Endothelial cell of umbilical vein (primary cell): ENCODE data around the gene SORCS3. TPM values are rescaled to one million over a fixed set of nuclear protein-coding genes. Genes with fewer than 3 reads are reported as not detected.

Source experiments
- BruUV-seq: library from RNA; stranded (reverse); fragments of 400-500 nt; replicated peaks from 2 replicates; lab custom pipeline; 2021; lab: Mats Ljungman, UMichigan
- CTCF ChIA-PET: fragments of 300-600, 350-600 bp; sonication (Branson Sonifier 250); formaldehyde crosslinking; loops from one replicate; lab custom pipeline; 2021; ENCODE audit warnings: antibody characterized with exemption, inconsistent platforms; lab: Charles Lee
- POLR2A ChIA-PET: fragments of 300-600, 350-600 bp; sonication (Branson Sonifier 250); formaldehyde crosslinking; loops from one replicate; lab custom pipeline; 2021; ENCODE audit warnings: antibody characterized with exemption, inconsistent platforms; lab: Charles Lee
- DNase-seq: peaks from one replicate; pipeline ENCODE4 v3.0.0-alpha.2; 2011; ENCODE audit warnings: low read depth, low spot score
- FAIRE-seq: peaks from 2 replicates; lab custom pipeline; 2011; peaks lifted over from hg19 to GRCh38; lab: Jason Lieb, UNC
- H2AFZ ChIP-seq: 2 replicates; pipeline ENCODE4 v1.6.0; 2012; ENCODE audit warnings: low read depth, low read length, control low read depth, inconsistent platforms
- H3K27ac ChIP-seq: 2 replicates; pipeline ENCODE4 v1.5.1; 2011; ENCODE audit warnings: low read depth, mild to moderate bottlenecking, control low read depth, low read length, moderate library complexity; ENCODE audit not compliant: insufficient read depth
- H3K27me3 ChIP-seq, 2 experiments: 2 replicates each; pipeline versions ENCODE4 v1.6.0 to v1.6.1; 2011; ENCODE audit warnings: low read length in 2 of 2, mixed read lengths in 1 of 2; ENCODE audit not compliant: control insufficient read depth in 2 of 2, insufficient read depth in 2 of 2
- H3K36me3 ChIP-seq, 2 experiments: 2 replicates in 1 of 2; 3 replicates in 1 of 2; pipeline ENCODE4 v1.5.1; 2011; ENCODE audit warnings: low read length in 2 of 2, mild to moderate bottlenecking in 1 of 2, moderate library complexity in 1 of 2; ENCODE audit not compliant: control insufficient read depth in 2 of 2, insufficient read depth in 2 of 2; ENCODE audit errors: extremely low read depth in 1 of 2
- H3K4me1 ChIP-seq: 3 replicates; pipeline ENCODE4 v1.5.1; 2011; ENCODE audit warnings: mild to moderate bottlenecking, low read length; ENCODE audit not compliant: control insufficient read depth, insufficient read depth; ENCODE audit errors: extremely low read depth
- H3K4me2 ChIP-seq: 2 replicates; pipeline ENCODE4 v1.6.1; 2011; ENCODE audit warnings: low read length, control low read depth, mixed read lengths; ENCODE audit not compliant: insufficient read depth
- H3K4me3 ChIP-seq, 3 experiments: fragments of 200-600 bp in 1 of 3; sonication (generic), shearing (Covaris generic) in 1 of 3; replicated peaks in 1 of 3; 2 replicates each; pipeline ENCODE4 v1.5.1; 2011 to 2016; ENCODE audit warnings: control low read depth in 3 of 3, low read length in 3 of 3, mild to moderate bottlenecking in 2 of 3, inconsistent platforms in 1 of 3, low read depth in 1 of 3, moderate library complexity in 1 of 3; ENCODE audit not compliant: insufficient read depth in 1 of 3
- H3K79me2 ChIP-seq: 2 replicates; pipeline ENCODE4 v1.6.0; 2012; ENCODE audit warnings: low read length, inconsistent platforms; ENCODE audit not compliant: control insufficient read depth, insufficient read depth
- H3K9ac ChIP-seq: replicated peaks from 2 replicates; pipeline ENCODE3; 2011; ENCODE audit warnings: low read length, control low read depth; ENCODE audit not compliant: insufficient read depth; ENCODE audit errors: extremely low read depth
- H3K9me1 ChIP-seq: replicated peaks from 3 replicates; pipeline ENCODE4 v1.6.0; 2011; ENCODE audit warnings: mild to moderate bottlenecking, low read length; ENCODE audit not compliant: control insufficient read depth, insufficient read depth; ENCODE audit errors: extremely low read depth
- H3K9me3 ChIP-seq: replicated peaks from 2 replicates; pipeline ENCODE4 v1.5.1; 2012; ENCODE audit warnings: low read length, inconsistent platforms; ENCODE audit not compliant: control insufficient read depth, insufficient read depth
- H4K20me1 ChIP-seq: replicated peaks from 2 replicates; pipeline ENCODE3; 2011; ENCODE audit warnings: mild to moderate bottlenecking, low read length; ENCODE audit not compliant: control insufficient read depth, insufficient read depth; ENCODE audit errors: extremely low read depth
- EZH2 ChIP-seq: IDR thresholded peaks from 2 replicates; pipeline ENCODE4 v1.6.1; 2012; ENCODE audit warnings: borderline replicate concordance, low read depth, mild to moderate bottlenecking, moderate library complexity, low read length, inconsistent platforms; ENCODE audit not compliant: severe bottlenecking
- FOS ChIP-seq: IDR thresholded peaks from 2 replicates; pipeline ENCODE4 v1.6.1; 2011; ENCODE audit warnings: mild to moderate bottlenecking, low read length, moderate library complexity, borderline replicate concordance; ENCODE audit not compliant: insufficient read depth
- GATA2 ChIP-seq: IDR thresholded peaks from 2 replicates; pipeline ENCODE4 v1.7.0; 2011; ENCODE audit warnings: low read depth, mild to moderate bottlenecking, moderate library complexity, mixed read lengths, low read length; ENCODE audit not compliant: insufficient read length, insufficient read depth
- JUN ChIP-seq: IDR thresholded peaks from 2 replicates; pipeline ENCODE4 v1.6.1; 2011; ENCODE audit warnings: borderline replicate concordance, low read depth; ENCODE audit not compliant: insufficient read length, insufficient read depth
- MYC ChIP-seq: IDR thresholded peaks from one replicate; pipeline ENCODE4 v1.6.1; 2011; ENCODE audit warnings: mild to moderate bottlenecking, low read depth, low read length
- POLR2A ChIP-seq: IDR thresholded peaks from 2 replicates; pipeline ENCODE4 v1.6.1; 2012; ENCODE audit warnings: low read depth, mild to moderate bottlenecking, control low read depth, low read length
- POLR2AphosphoS5 ChIP-seq: IDR thresholded peaks from 2 replicates; pipeline ENCODE4 v1.6.1; 2012; ENCODE audit warnings: low read depth, mild to moderate bottlenecking, control low read depth, low read length, moderate library complexity; ENCODE audit not compliant: insufficient read depth
- dilution Hi-C: fragments of 300-500 bp; cut with MboI; formaldehyde crosslinking; loops from one replicate; pipeline ENCODE4 v1.15.0; 2019; ENCODE audit warnings: low sequenced_read_pairs; ENCODE audit not compliant: extremely low pct_ligation_motif_present
- intact Hi-C: fragments of 100-400 bp; cut with micrococcal nuclease; formaldehyde crosslinking; loops from one replicate; pipeline ENCODE4 v1.10.0; 2022
- polyA plus RNA-seq, 4 experiments: library from polyadenylated mRNA; depleted of rRNA in 3 of 4; stranded (reverse) in 3 of 4; unstranded in 1 of 4; fragments of >200 nt; gene quantifications; 2 replicates each; pipeline versions ENCODE4 v1.2.1 to v1.2.3, GENCODE V29; 2011 to 2012; ENCODE audit warnings: missing spikeins in 1 of 4
- total RNA-seq: library from RNA; stranded (reverse); gene quantifications from 2 replicates; pipeline ENCODE4 v1.2.3, GENCODE V29; 2021
- TF ChIP-seq, protein P1 (sequence below), 2 donors: IDR thresholded peaks; 1 replicate in 1 of 2; 2 replicates in 1 of 2; pipeline ENCODE4 v1.5.1; 2011; ENCODE audit warnings: low read length in 2 of 2, mild to moderate bottlenecking in 2 of 2, moderate library complexity in 2 of 2, control low read depth in 1 of 2, inconsistent platforms in 1 of 2, low read depth in 1 of 2; ENCODE audit not compliant: insufficient read depth in 1 of 2; ENCODE audit errors: extremely low read depth in 1 of 2
- TF ChIP-seq, protein P2 (sequence below): IDR thresholded peaks from 2 replicates; pipeline ENCODE4 v1.6.1; 2011; ENCODE audit not compliant: insufficient read depth, insufficient read length

Gene SORCS3
- total and polyA plus RNA-seq, 2 donors (not counting 3 experiments of a cell fraction or from before 2014, with no cell fraction given): not detected

DNA sequence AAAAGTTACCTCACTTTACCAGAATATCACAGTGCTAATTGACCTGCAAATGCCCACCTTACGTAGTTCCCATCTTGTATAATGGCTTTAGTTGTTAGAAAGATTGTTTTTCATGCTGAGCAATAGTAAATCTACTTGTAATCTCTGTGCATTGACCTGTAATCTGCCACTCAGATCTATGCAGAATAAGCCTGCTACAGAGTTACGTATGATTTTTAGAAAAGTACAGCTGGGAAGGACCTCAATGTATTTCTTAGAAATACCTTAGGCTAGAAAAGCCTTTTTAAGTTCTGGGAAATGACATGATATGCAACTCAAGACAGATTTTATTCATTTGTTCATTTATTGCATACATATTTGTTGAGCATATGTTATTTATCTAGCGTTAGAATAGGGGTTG lies 530.9 kb downstream of the SORCS3 start:
- Histone ChIP-seq H3K4me3 (no peak overlapping the region), H3K9ac (no peak overlapping the region), H3K36me3 (no peaks in the 10 kb centered on the region), H3K9me1 (no peaks in the 10 kb centered on the region), H3K79me2 (no peaks in the 10 kb centered on the region), H3K4me2 (no peak overlapping the region), H2AFZ (no peak overlapping the region), H3K9me3 (peaks cover 5% of the 10 kb centered on the region), H3K27ac (no peak overlapping the region), H3K27me3 (no peaks in the 10 kb centered on the region), H4K20me1 (no peaks in the 10 kb centered on the region), H3K4me1 (no peaks in the 10 kb centered on the region)
- dilution Hi-C loops (no loop called here), intact Hi-C loops (no loop called here)
- no peak for FAIRE-seq
- CTCF ChIA-PET: no interaction called here
- DNase-seq: no peak
- TF ChIP-seq EZH2 (no peak), GATA2 (no peak), MYC (no peak), JUN (no peak), POLR2AphosphoS5 (no peak), FOS (no peak), POLR2A (no peak)
- TF ChIP-seq, protein P1, sequence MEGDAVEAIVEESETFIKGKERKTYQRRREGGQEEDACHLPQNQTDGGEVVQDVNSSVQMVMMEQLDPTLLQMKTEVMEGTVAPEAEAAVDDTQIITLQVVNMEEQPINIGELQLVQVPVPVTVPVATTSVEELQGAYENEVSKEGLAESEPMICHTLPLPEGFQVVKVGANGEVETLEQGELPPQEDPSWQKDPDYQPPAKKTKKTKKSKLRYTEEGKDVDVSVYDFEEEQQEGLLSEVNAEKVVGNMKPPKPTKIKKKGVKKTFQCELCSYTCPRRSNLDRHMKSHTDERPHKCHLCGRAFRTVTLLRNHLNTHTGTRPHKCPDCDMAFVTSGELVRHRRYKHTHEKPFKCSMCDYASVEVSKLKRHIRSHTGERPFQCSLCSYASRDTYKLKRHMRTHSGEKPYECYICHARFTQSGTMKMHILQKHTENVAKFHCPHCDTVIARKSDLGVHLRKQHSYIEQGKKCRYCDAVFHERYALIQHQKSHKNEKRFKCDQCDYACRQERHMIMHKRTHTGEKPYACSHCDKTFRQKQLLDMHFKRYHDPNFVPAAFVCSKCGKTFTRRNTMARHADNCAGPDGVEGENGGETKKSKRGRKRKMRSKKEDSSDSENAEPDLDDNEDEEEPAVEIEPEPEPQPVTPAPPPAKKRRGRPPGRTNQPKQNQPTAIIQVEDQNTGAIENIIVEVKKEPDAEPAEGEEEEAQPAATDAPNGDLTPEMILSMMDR (IDR thresholded peaks at IDR 0.05; ENCODE audit: extremely low read depth in 1 of 2, insufficient read depth in 1 of 2, low read depth in 1 of 2, low read length in 2 of 2): no peak
- TF ChIP-seq, protein P2, sequence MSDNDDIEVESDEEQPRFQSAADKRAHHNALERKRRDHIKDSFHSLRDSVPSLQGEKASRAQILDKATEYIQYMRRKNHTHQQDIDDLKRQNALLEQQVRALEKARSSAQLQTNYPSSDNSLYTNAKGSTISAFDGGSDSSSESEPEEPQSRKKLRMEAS: no peak
- no TSS peak for BruUV-seq
- POLR2A ChIA-PET: no interaction called here
